BE2C (cell line): Measurements from ENCODE around the gene HOXD1.

Experiments used
- DNase-seq: peaks from one replicate; pipeline ENCODE4 v3.0.0-alpha.2; 2020
- H3K27me3 ChIP-seq: fragments of 250-450 bp; sonication (Bioruptor Pico); 2 replicates; pipeline ENCODE4 v1.5.1; 2020; ENCODE audit warnings: mild to moderate bottlenecking
- H3K36me3 ChIP-seq: fragments of 250-450 bp; sonication (Bioruptor Pico); 2 replicates; pipeline ENCODE4 v1.5.1; 2020; ENCODE audit warnings: mild to moderate bottlenecking
- H3K4me1 ChIP-seq: fragments of 250-450 bp; sonication (Bioruptor Pico); 2 replicates; pipeline ENCODE4 v1.5.1; 2020
- H3K4me3 ChIP-seq: 2 replicates; pipeline ENCODE4 v1.5.1; 2011; ENCODE audit warnings: low read depth, low read length
- H3K9me3 ChIP-seq: fragments of 250-450 bp; sonication (Bioruptor Pico); 2 replicates; pipeline ENCODE4 v1.5.1; 2020
- TF ChIP-seq, protein P1 (sequence below): IDR thresholded peaks from 2 replicates; pipeline ENCODE4 v1.5.1; 2012; ENCODE audit warnings: mild to moderate bottlenecking, low read depth, low read length

Gene HOXD1

DNA sequence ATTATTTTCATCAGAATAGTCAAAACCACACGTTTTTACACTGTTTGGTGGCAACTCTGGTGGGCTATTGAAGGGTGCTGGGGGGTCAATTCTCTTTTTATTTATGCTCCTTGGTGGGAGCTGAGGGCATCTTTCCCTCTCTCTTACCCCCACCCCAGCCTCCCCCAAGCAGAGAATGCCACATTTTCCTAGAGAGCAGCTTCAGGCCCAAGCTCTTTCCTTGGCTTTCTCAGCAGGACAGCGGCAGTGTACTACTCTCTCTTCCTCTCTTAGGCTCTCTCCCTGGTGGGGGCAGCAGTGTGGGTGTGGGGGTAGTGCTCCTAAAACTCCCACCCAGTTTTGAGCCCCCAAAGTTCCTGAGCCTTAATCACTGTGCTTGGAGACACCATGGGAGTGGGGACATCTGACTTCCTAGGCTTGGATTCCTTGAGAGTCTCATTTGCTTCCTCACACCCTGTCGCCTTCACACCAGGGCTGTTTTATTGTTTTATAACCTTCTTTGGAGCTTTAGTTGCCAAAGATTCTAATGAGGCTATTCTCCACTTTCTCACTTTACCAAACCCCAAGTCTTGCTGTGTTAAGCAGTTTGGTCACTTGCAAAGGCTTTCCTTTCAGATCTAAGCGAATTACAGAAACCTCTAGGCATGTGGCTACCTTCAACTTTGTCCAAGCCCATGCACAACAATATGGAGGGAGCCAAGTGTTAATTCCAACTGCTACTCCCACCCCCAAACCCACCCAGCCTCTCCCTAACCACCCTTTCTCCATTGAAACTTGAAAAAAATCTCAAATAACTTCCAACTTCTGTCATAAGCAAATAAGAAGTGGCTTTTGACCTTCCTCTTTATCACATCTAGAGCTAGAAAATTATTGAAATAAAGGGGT lies 43.1 kb upstream of the HOXD1 start:
- TF ChIP-seq, protein P1, sequence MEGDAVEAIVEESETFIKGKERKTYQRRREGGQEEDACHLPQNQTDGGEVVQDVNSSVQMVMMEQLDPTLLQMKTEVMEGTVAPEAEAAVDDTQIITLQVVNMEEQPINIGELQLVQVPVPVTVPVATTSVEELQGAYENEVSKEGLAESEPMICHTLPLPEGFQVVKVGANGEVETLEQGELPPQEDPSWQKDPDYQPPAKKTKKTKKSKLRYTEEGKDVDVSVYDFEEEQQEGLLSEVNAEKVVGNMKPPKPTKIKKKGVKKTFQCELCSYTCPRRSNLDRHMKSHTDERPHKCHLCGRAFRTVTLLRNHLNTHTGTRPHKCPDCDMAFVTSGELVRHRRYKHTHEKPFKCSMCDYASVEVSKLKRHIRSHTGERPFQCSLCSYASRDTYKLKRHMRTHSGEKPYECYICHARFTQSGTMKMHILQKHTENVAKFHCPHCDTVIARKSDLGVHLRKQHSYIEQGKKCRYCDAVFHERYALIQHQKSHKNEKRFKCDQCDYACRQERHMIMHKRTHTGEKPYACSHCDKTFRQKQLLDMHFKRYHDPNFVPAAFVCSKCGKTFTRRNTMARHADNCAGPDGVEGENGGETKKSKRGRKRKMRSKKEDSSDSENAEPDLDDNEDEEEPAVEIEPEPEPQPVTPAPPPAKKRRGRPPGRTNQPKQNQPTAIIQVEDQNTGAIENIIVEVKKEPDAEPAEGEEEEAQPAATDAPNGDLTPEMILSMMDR = no peak
- no peak for DNase-seq
- no peaks in the 10 kb centered on the region for H3K9me3 ChIP-seq
- H3K4me1 ChIP-seq = no peaks in the 10 kb centered on the region
- H3K27me3 ChIP-seq = no peaks in the 10 kb centered on the region
- H3K36me3 ChIP-seq = no peaks in the 10 kb centered on the region
- H3K4me3 ChIP-seq = no peak overlapping the region

DNA sequence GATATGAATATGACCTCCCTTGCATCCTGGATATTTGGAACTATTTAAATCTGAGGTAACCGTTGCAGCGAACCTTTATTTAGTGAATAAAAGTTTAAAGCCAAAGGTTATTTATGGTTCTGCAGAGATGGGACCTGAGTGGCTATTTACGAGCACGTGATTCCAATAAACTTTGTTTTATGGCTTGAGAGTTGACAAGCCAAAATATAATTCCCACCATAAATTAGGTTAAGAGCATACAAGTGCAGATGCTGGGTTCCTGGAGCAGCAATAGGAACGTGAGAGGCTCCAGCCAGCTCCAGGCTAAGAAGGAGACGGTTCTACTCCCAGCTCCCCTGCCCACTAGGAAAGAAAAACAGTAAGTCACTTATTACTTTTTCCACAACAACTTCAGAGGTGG lies 42.4 kb upstream of the HOXD1 start:
- DNase-seq = no peak
- H3K9me3 ChIP-seq = no peaks in the 10 kb centered on the region
- H3K4me1 ChIP-seq = no peaks in the 10 kb centered on the region
- no peaks in the 10 kb centered on the region for H3K27me3 ChIP-seq
- TF ChIP-seq, protein P1 = no peak
- H3K36me3 ChIP-seq = no peaks in the 10 kb centered on the region
- H3K4me3 ChIP-seq = no peak overlapping the region

DNA sequence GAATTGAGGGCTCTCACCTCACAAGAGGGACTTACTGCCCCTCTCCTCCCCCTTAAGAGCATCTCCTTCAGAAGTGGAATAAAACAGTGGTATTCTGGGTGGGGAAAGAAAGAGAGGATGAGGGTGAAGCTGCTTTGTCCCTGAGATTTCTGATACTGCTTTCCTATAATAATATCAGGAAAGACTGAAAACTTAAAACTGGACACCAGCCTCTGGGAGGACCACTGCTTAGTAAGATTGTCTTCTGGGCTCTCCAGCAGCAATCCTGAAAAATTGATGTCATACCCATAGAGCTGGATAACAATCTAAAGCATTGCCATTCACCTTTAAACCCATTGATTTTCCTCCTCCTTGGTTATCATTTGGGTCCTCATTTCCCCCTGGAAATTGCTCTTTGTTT lies 41.8 kb upstream of the HOXD1 start:
- Histone ChIP-seq H3K36me3 (no peaks in the 10 kb centered on the region), H3K4me1 (no peaks in the 10 kb centered on the region), H3K27me3 (no peaks in the 10 kb centered on the region), H3K9me3 (no peaks in the 10 kb centered on the region), H3K4me3 (no peak overlapping the region)
- TF ChIP-seq, protein P1 = no peak
- no peak for DNase-seq

DNA sequence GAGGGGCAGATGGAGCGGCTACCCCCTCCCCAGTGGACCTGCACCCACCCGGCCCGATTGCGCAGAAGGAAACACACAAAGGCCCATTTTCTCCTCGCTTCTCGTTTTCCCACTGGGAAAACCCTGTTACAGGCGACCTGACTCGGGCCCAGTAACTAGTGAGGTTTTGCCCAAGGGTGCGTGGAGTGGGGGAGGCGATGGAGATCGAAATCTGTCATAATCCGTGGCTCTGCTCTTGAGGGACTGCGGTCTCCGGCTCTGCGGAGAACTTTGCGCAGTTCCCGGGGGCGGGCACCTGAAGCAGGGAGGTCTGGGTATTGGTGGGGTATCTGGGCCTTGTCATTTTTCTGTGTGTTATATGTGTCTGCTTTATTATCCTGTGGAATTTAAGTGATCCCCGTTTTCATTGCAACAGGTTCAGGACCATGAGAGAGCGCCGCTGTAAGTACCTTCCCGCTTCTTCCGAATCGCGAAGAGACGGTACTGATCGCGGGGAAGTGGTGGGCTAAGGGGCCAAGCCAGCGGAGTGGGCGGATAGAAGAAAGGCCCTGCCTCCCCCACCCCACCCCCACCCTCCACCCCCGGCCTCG lies 41.2 kb upstream of the HOXD1 start:
- no peak overlapping the region for H3K4me3 ChIP-seq
- no peaks in the 10 kb centered on the region for H3K36me3 ChIP-seq
- DNase-seq = no peak
- no peaks in the 10 kb centered on the region for H3K27me3 ChIP-seq
- H3K4me1 ChIP-seq = no peaks in the 10 kb centered on the region
- TF ChIP-seq, protein P1 = no peak
- H3K9me3 ChIP-seq = no peaks in the 10 kb centered on the region

DNA sequence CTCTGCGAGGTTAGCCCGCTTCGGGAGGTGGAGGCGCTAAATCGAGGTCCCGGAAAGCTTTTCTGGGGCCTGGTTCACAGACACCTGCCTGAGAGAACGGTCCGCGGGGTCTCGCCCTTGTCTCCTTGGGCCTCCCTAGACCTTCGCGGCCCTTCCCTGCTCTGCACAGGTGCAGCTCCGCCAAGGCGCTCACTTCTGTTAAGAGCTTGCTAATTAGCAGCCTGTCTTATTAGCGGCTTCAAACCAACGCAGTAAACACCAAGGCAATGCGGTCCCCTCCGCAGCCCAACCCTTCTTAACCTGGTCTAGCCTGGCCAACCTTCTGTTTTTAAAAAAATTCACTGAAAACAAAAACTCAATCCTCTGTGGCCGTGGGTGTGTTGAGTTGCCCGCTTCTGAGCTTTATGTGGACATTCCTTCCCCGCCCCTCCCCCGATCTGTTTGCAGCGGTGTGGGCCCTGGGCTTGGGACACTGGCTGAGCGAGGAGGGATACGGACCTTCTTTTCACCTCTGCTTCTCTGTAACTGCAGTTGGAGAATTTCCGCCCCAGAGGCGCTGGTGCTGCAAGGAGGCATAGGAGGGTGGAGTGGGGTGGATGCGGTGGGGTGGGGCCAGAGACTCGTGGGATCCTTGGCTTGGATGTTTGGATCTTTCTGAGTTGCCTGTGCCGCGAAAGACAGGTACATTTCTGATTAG lies 40.5 kb upstream of the HOXD1 start:
- Histone ChIP-seq H3K4me1 (no peaks in the 10 kb centered on the region), H3K4me3 (no peak overlapping the region), H3K9me3 (no peaks in the 10 kb centered on the region), H3K36me3 (no peaks in the 10 kb centered on the region), H3K27me3 (no peaks in the 10 kb centered on the region)
- DNase-seq = no peak
- TF ChIP-seq, protein P1 = no peak
